Measurements from ENCODE around the gene CLRN2.

Gene CLRN2

DNA sequence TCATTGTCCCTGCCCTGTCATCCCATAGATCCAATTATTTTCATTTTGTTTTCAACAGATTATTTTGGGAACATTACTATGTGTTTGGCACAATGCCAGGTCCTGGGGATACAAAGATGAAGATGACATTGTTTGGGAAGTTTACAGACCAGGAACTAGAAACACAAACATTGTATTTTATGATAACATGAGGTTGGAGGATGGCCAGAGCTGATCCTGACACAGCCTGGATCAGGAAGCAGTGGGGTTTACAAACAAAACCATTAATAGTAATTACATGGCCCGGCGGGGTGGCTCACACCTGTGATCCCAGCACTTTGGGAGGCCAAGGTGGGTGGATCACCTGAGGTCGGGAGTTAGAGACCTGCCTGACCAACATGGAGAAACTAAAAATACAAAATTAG is 29.9 kb downstream of the CLRN2 start:
- no peaks in the 10 kb centered on the region for H3K36me3 ChIP-seq (ENCODE audit: control insufficient read depth in 1 of 2, insufficient read depth in 2 of 2, low read depth in 1 of 2, low read length in 2 of 2)
- no peak overlapping the region for H2AK5ac ChIP-seq (ENCODE audit: low read length, severe bottlenecking)
- H3K18ac ChIP-seq (ENCODE audit: low read depth in 1 of 2, low read length in 2 of 2): no peak overlapping the region
- H2BK12ac ChIP-seq (ENCODE audit: low read length in 2 of 2): no peak overlapping the region
- no peak overlapping the region for H3K27ac ChIP-seq (ENCODE audit: low read length, poor library complexity, severe bottlenecking)
- no peak overlapping the region for H3K23ac ChIP-seq (ENCODE audit: low read length in 2 of 2)
- H3K9ac ChIP-seq (ENCODE audit: low read length): no peak overlapping the region
- no peak overlapping the region for H3K14ac ChIP-seq (ENCODE audit: low read length in 2 of 2)
- H2BK5ac ChIP-seq (ENCODE audit: low read depth, low read length, poor library complexity, severe bottlenecking): no peak overlapping the region
- H2BK15ac ChIP-seq (ENCODE audit: low read depth, poor library complexity, severe bottlenecking): no peak overlapping the region
- H4K91ac ChIP-seq (ENCODE audit: low read length): no peak overlapping the region
- no peak overlapping the region for H4K8ac ChIP-seq (ENCODE audit: low read length)
- H3K4me3 ChIP-seq (ENCODE audit: insufficient read depth in 1 of 2, low read depth in 1 of 2, low read length in 2 of 2): no peak overlapping the region
- no peak overlapping the region for H2AFZ ChIP-seq (ENCODE audit: low read depth, low read length)
- H3K4ac ChIP-seq (ENCODE audit: low read depth in 1 of 2, low read length in 2 of 2): no peak overlapping the region
- DNase-seq: no peak
- no peak overlapping the region for H2BK120ac ChIP-seq (ENCODE audit: low read depth, low read length)
- 53% methylated on average over 3 of the region's 3 CpGs for WGBS
- H3K9me3 ChIP-seq (ENCODE audit: control insufficient read depth, low read length): no peaks in the 10 kb centered on the region
- H3K79me1 ChIP-seq (replicated peaks; ENCODE audit: low read length, poor library complexity, severe bottlenecking): no peaks in the 10 kb centered on the region
- no peaks in the 10 kb centered on the region for H3K4me1 ChIP-seq (ENCODE audit: control insufficient read depth, insufficient read depth, low read depth, low read length)
- no peak overlapping the region for H3K4me2 ChIP-seq (ENCODE audit: low read length, poor library complexity, severe bottlenecking)
- peaks cover 3 to 5% of the 10 kb centered on the region in 2 experiments for H3K27me3 ChIP-seq (ENCODE audit: control insufficient read depth in 1 of 2, insufficient read depth in 1 of 2, low read length in 2 of 2)

- 84% methylated on average over 9 of the region's 11 CpGs for WGBS
- H3K4ac ChIP-seq (ENCODE audit: low read depth in 1 of 2, low read length in 2 of 2): no peak overlapping the region
- no peak overlapping the region for H4K91ac ChIP-seq (ENCODE audit: low read length)
- H3K4me1 ChIP-seq (ENCODE audit: control insufficient read depth, insufficient read depth, low read depth, low read length): no peaks in the 10 kb centered on the region
- H3K4me2 ChIP-seq (ENCODE audit: low read length, poor library complexity, severe bottlenecking): no peak overlapping the region
- no peak overlapping the region for H2AFZ ChIP-seq (ENCODE audit: low read depth, low read length)
- DNase-seq: no peak
- H2BK12ac ChIP-seq (ENCODE audit: low read length in 2 of 2): peak overlapping the region in 1 of 2 experiments; percentile 15
- H4K8ac ChIP-seq (ENCODE audit: low read length): no peak overlapping the region
- no peaks in the 10 kb centered on the region for H3K9me3 ChIP-seq (ENCODE audit: control insufficient read depth, low read length)
- H3K27ac ChIP-seq (ENCODE audit: low read length, poor library complexity, severe bottlenecking): no peak overlapping the region
- no peak overlapping the region for H3K14ac ChIP-seq (ENCODE audit: low read length in 2 of 2)
- H3K79me1 ChIP-seq (replicated peaks; ENCODE audit: low read length, poor library complexity, severe bottlenecking): no peaks in the 10 kb centered on the region
- no peak overlapping the region for H2BK5ac ChIP-seq (ENCODE audit: low read depth, low read length, poor library complexity, severe bottlenecking)
- H3K36me3 ChIP-seq (ENCODE audit: control insufficient read depth in 1 of 2, insufficient read depth in 2 of 2, low read depth in 1 of 2, low read length in 2 of 2): no peaks in the 10 kb centered on the region
- H3K18ac ChIP-seq (ENCODE audit: low read depth in 1 of 2, low read length in 2 of 2): no peak overlapping the region
- no peak overlapping the region for H3K4me3 ChIP-seq (ENCODE audit: insufficient read depth in 1 of 2, low read depth in 1 of 2, low read length in 2 of 2)
- H2AK5ac ChIP-seq (ENCODE audit: low read length, severe bottlenecking): no peak overlapping the region
- no peak overlapping the region for H3K9ac ChIP-seq (ENCODE audit: low read length)
- no peak overlapping the region for H2BK15ac ChIP-seq (ENCODE audit: low read depth, poor library complexity, severe bottlenecking)
- no peak overlapping the region for H2BK120ac ChIP-seq (ENCODE audit: low read depth, low read length)
- no peak overlapping the region for H3K23ac ChIP-seq (ENCODE audit: low read length in 2 of 2)
- H3K27me3 ChIP-seq (ENCODE audit: control insufficient read depth in 1 of 2, insufficient read depth in 1 of 2, low read length in 2 of 2): peaks cover under 1 to 1% of the 10 kb centered on the region in 2 experiments
Observed at GRCh38 chr4:17545374-17546140, 30.6 kb downstream of the CLRN2 start.

DNA sequence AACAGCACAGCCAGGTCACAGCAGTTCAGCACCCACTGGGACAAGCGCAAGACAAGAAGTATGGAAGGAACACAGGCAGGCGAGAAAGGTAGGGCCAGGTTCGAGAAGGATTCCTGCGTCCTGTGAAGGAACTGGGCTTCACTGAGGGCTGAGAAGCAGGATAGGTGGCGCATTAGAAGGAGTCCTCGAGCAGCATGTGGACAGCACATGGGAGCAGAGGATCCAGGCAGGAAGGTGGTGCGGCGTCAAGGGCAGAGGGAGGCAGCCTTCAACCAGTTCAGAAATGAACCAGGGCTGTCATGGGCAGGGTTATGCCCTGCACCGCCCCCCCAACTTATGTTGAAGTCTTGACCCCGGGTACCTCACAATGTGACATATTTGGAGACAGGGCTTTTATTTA is 31.3 kb downstream of the CLRN2 start:
- 96% methylated on average over 10 of the region's 10 CpGs for WGBS
- H3K79me1 ChIP-seq (replicated peaks; ENCODE audit: low read length, poor library complexity, severe bottlenecking): no peaks in the 10 kb centered on the region

DNA sequence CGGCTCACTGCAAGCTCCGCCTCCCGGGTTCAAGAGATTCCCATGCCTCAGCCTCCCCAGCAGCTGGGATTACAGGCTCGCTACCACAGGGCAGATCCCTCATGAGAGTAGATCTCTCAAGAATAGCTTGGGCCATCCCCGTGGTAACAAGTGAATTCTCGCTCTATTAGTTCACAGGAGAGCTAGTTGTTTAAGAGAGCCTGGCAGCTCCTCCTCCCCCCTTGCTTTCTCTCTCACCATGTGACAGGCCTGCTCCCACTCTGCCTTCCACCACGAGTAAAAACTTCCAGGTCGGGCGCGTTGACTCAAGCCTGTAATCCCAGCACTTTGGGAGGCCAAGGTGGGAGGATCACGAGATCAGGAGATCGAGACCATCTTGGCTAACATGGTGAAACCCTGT is 31.7 kb downstream of the CLRN2 start:
- Histone ChIP-seq H3K23ac (ENCODE audit: low read length in 2 of 2) (no peak overlapping the region), H2AFZ (ENCODE audit: low read depth, low read length) (no peak overlapping the region), H2BK5ac (ENCODE audit: low read depth, low read length, poor library complexity, severe bottlenecking) (no peak overlapping the region), H3K36me3 (ENCODE audit: control insufficient read depth in 1 of 2, insufficient read depth in 2 of 2, low read depth in 1 of 2, low read length in 2 of 2) (no peaks in the 10 kb centered on the region), H3K18ac (ENCODE audit: low read depth in 1 of 2, low read length in 2 of 2) (no peak overlapping the region), H3K27ac (ENCODE audit: low read length, poor library complexity, severe bottlenecking) (no peak overlapping the region), H4K8ac (ENCODE audit: low read length) (no peak overlapping the region), H2BK15ac (ENCODE audit: low read depth, poor library complexity, severe bottlenecking) (no peak overlapping the region), H3K4me1 (ENCODE audit: control insufficient read depth, insufficient read depth, low read depth, low read length) (no peaks in the 10 kb centered on the region), H4K91ac (ENCODE audit: low read length) (no peak overlapping the region), H3K14ac (ENCODE audit: low read length in 2 of 2) (no peak overlapping the region), H3K9me3 (ENCODE audit: control insufficient read depth, low read length) (no peaks in the 10 kb centered on the region), H2BK120ac (ENCODE audit: low read depth, low read length) (no peak overlapping the region), H2BK12ac (ENCODE audit: low read length in 2 of 2) (no peak overlapping the region), H3K4me3 (ENCODE audit: insufficient read depth in 1 of 2, low read depth in 1 of 2, low read length in 2 of 2) (no peak overlapping the region), H3K79me1 (replicated peaks; ENCODE audit: low read length, poor library complexity, severe bottlenecking) (no peaks in the 10 kb centered on the region), H3K4ac (ENCODE audit: low read depth in 1 of 2, low read length in 2 of 2) (no peak overlapping the region), H2AK5ac (ENCODE audit: low read length, severe bottlenecking) (no peak overlapping the region), H3K27me3 (ENCODE audit: control insufficient read depth in 1 of 2, insufficient read depth in 1 of 2, low read length in 2 of 2) (no peaks in the 10 kb centered on the region), H3K4me2 (ENCODE audit: low read length, poor library complexity, severe bottlenecking) (no peak overlapping the region), H3K9ac (ENCODE audit: low read length) (no peak overlapping the region)
- WGBS: 85% methylated on average over 12 of the region's 12 CpGs
- no peak for DNase-seq

More for the DNA sequence above, 31.3 kb downstream of the CLRN2 start:
- no peak overlapping the region for H3K4ac ChIP-seq (ENCODE audit: low read depth in 1 of 2, low read length in 2 of 2)
- H2BK15ac ChIP-seq (ENCODE audit: low read depth, poor library complexity, severe bottlenecking): no peak overlapping the region
- H3K4me1 ChIP-seq (ENCODE audit: control insufficient read depth, insufficient read depth, low read depth, low read length): no peaks in the 10 kb centered on the region
- no peak overlapping the region for H2BK5ac ChIP-seq (ENCODE audit: low read depth, low read length, poor library complexity, severe bottlenecking)
- H3K27ac ChIP-seq (ENCODE audit: low read length, poor library complexity, severe bottlenecking): no peak overlapping the region
- no peak for DNase-seq
- no peak overlapping the region for H4K91ac ChIP-seq (ENCODE audit: low read length)
- H3K4me2 ChIP-seq (ENCODE audit: low read length, poor library complexity, severe bottlenecking): no peak overlapping the region
- no peaks in the 10 kb centered on the region for H3K9me3 ChIP-seq (ENCODE audit: control insufficient read depth, low read length)
- H2BK120ac ChIP-seq (ENCODE audit: low read depth, low read length): no peak overlapping the region
- no peak overlapping the region for H3K9ac ChIP-seq (ENCODE audit: low read length)
- no peak overlapping the region for H3K18ac ChIP-seq (ENCODE audit: low read depth in 1 of 2, low read length in 2 of 2)
- H3K23ac ChIP-seq (ENCODE audit: low read length in 2 of 2): no peak overlapping the region
- H2AK5ac ChIP-seq (ENCODE audit: low read length, severe bottlenecking): no peak overlapping the region
- H2BK12ac ChIP-seq (ENCODE audit: low read length in 2 of 2): no peak overlapping the region
- no peaks in the 10 kb centered on the region for H3K27me3 ChIP-seq (ENCODE audit: control insufficient read depth in 1 of 2, insufficient read depth in 1 of 2, low read length in 2 of 2)
- H2AFZ ChIP-seq (ENCODE audit: low read depth, low read length): no peak overlapping the region
- H3K14ac ChIP-seq (ENCODE audit: low read length in 2 of 2): no peak overlapping the region
- no peak overlapping the region for H4K8ac ChIP-seq (ENCODE audit: low read length)
- no peak overlapping the region for H3K4me3 ChIP-seq (ENCODE audit: insufficient read depth in 1 of 2, low read depth in 1 of 2, low read length in 2 of 2)
- no peaks in the 10 kb centered on the region for H3K36me3 ChIP-seq (ENCODE audit: control insufficient read depth in 1 of 2, insufficient read depth in 2 of 2, low read depth in 1 of 2, low read length in 2 of 2)
